ENCODE measurements around the gene SCN2A.

GRCh38 chr2:165277295-165277694, 38.1 kb downstream of the SCN2A start:
- TF ChIP-seq YY1 (IDR thresholded peaks at IDR 0.05; ENCODE audit: insufficient read depth, insufficient read length), result no peak
- no peak for TF ChIP-seq SUZ12 (IDR thresholded peaks at IDR 0.05; ENCODE audit: extremely low read depth, insufficient read depth, insufficient read length)
